H1 (cell line): ENCODE data around the gene PACS1. TPM values are rescaled to one million over a fixed set of nuclear protein-coding genes. Genes with fewer than 3 reads are reported as not detected.

ENCODE experiments used
- polyA plus RNA-seq, 7 experiments: library from polyadenylated mRNA; depleted of rRNA in 3 of 7; stranded (reverse) in 5 of 7; unstranded in 2 of 7; fragments of >200 nt in 5 of 7; fragments of 200-250 nt in 2 of 7; gene quantifications; 1 replicate in 5 of 7; 2 replicates in 1 of 7; 4 replicates in 1 of 7; pipeline versions ENCODE4 v1.2.1 to v1.2.3, GENCODE V29; 2011 to 2013; ENCODE audit warnings: missing spikeins in 2 of 7, mixed read lengths in 2 of 7
- total RNA-seq: library from RNA; stranded (reverse); fragmentation: NEBNext Ultra II Directional; extraction: Animal tissue kit (Norgen Biotek cat#: 25700); gene quantifications from 2 replicates; pipeline ENCODE4 v1.2.1, GENCODE V29; 2021

The PACS1 gene
- total and polyA plus RNA-seq, 2 of the 8 experiments (the other 6 are each of a cell fraction or from before 2014, with no cell fraction given): 11.5 to 36.0 TPM

Other genes with a start within 250 kb of the PACS1 start
- 1.1 and 2.2 TPM in 2 replicates for gene SNX32, start 236.3 kb upstream of the PACS1 start, total RNA-seq
- gene SNX32, start 236.3 kb upstream of the PACS1 start, polyA plus RNA-seq (2011; rRNA removed): 0.76 and 1.4 TPM in 2 replicates
- 1,252 and 1,270 TPM in 2 replicates for gene CFL1, start 212.1 kb upstream of the PACS1 start, total RNA-seq
- 1,365 and 1,809 TPM in 2 replicates for gene CFL1, start 212.1 kb upstream of the PACS1 start, polyA plus RNA-seq (2011; rRNA removed)
- 30.2 and 36.0 TPM in 2 replicates for gene MUS81, start 209.8 kb upstream of the PACS1 start, total RNA-seq
- gene MUS81, start 209.8 kb upstream of the PACS1 start, polyA plus RNA-seq (2011; rRNA removed): 31.5 and 44.1 TPM in 2 replicates
- 8.8 and 9.7 TPM in 2 replicates for gene EFEMP2, start 197.5 kb upstream of the PACS1 start, total RNA-seq
- 17.2 and 24.2 TPM in 2 replicates for gene EFEMP2, start 197.5 kb upstream of the PACS1 start, polyA plus RNA-seq (2011; rRNA removed)
- not detected in 2 replicates for gene CTSW, start 190.4 kb upstream of the PACS1 start, total RNA-seq
- gene CTSW, start 190.4 kb upstream of the PACS1 start, polyA plus RNA-seq (2011; rRNA removed): not detected in 2 replicates
- gene FIBP, start 181.8 kb upstream of the PACS1 start, total RNA-seq: 74.3 and 79.9 TPM in 2 replicates
- 173 and 184 TPM in 2 replicates for gene FIBP, start 181.8 kb upstream of the PACS1 start, polyA plus RNA-seq (2011; rRNA removed)
- gene CCDC85B, start 179.6 kb upstream of the PACS1 start, total RNA-seq: 30.8 and 33.3 TPM in 2 replicates
- gene CCDC85B, start 179.6 kb upstream of the PACS1 start, polyA plus RNA-seq (2011; rRNA removed): 19.8 and 40.6 TPM in 2 replicates
- gene FOSL1, start 169.9 kb upstream of the PACS1 start, total RNA-seq: 6.3 and 7.5 TPM in 2 replicates
- 7.2 and 11.6 TPM in 2 replicates for gene FOSL1, start 169.9 kb upstream of the PACS1 start, polyA plus RNA-seq (2011; rRNA removed)
- 24.0 and 24.1 TPM in 2 replicates for gene C11orf68, start 151.2 kb upstream of the PACS1 start, total RNA-seq
- gene C11orf68, start 151.2 kb upstream of the PACS1 start, polyA plus RNA-seq (2011; rRNA removed): 51.2 and 68.5 TPM in 2 replicates
- 98.7 and 108 TPM in 2 replicates for gene DRAP1, start 150.8 kb upstream of the PACS1 start, total RNA-seq
- 62.5 and 81.2 TPM in 2 replicates for gene DRAP1, start 150.8 kb upstream of the PACS1 start, polyA plus RNA-seq (2011; rRNA removed)
- 1.3 and 1.9 TPM in 2 replicates for gene TSGA10IP, start 124.8 kb upstream of the PACS1 start, total RNA-seq
- gene TSGA10IP, start 124.8 kb upstream of the PACS1 start, polyA plus RNA-seq (2011; rRNA removed): 6.0 and 8.2 TPM in 2 replicates
- gene SART1, start 108.5 kb upstream of the PACS1 start, total RNA-seq: 46.1 and 48.5 TPM in 2 replicates
- gene SART1, start 108.5 kb upstream of the PACS1 start, polyA plus RNA-seq (2011; rRNA removed): 9.7 and 22.4 TPM in 2 replicates
- gene EIF1AD, start 68.1 kb upstream of the PACS1 start, total RNA-seq: 35.8 and 39.9 TPM in 2 replicates
- 29.5 and 32.6 TPM in 2 replicates for gene EIF1AD, start 68.1 kb upstream of the PACS1 start, polyA plus RNA-seq (2011; rRNA removed)
- gene BANF1, start 67.8 kb upstream of the PACS1 start, total RNA-seq: 330 and 345 TPM in 2 replicates
- 467 and 516 TPM in 2 replicates for gene BANF1, start 67.8 kb upstream of the PACS1 start, polyA plus RNA-seq (2011; rRNA removed)
- 1.6 and 1.8 TPM in 2 replicates for gene CST6, start 58.3 kb upstream of the PACS1 start, total RNA-seq
- gene CST6, start 58.3 kb upstream of the PACS1 start, polyA plus RNA-seq (2011; rRNA removed): 7.6 and 8.6 TPM in 2 replicates
- not detected in 2 replicates for gene CATSPER1, start 43.8 kb upstream of the PACS1 start, total RNA-seq
- gene CATSPER1, start 43.8 kb upstream of the PACS1 start, polyA plus RNA-seq (2011; rRNA removed): not detected in 2 replicates
- 21.1 and 21.4 TPM in 2 replicates for gene GAL3ST3, start 21.1 kb upstream of the PACS1 start, total RNA-seq
- gene GAL3ST3, start 21.1 kb upstream of the PACS1 start, polyA plus RNA-seq (2011; rRNA removed): 21.1 and 35.0 TPM in 2 replicates
- 231 and 237 TPM in 2 replicates for gene SF3B2, start 17.9 kb upstream of the PACS1 start, total RNA-seq
- 182 and 270 TPM in 2 replicates for gene SF3B2, start 17.9 kb upstream of the PACS1 start, polyA plus RNA-seq (2011; rRNA removed)
- 41.8 and 42.5 TPM in 2 replicates for gene KLC2, start 187.4 kb downstream of the PACS1 start, total RNA-seq
- 17.3 and 28.6 TPM in 2 replicates for gene KLC2, start 187.4 kb downstream of the PACS1 start, polyA plus RNA-seq (2011; rRNA removed)
- gene RAB1B, start 198.4 kb downstream of the PACS1 start, total RNA-seq: 100 and 106 TPM in 2 replicates
- 217 and 306 TPM in 2 replicates for gene RAB1B, start 198.4 kb downstream of the PACS1 start, polyA plus RNA-seq (2011; rRNA removed)
- gene CNIH2, start 207.9 kb downstream of the PACS1 start, total RNA-seq: 15.8 and 17.0 TPM in 2 replicates
- 11.6 and 12.5 TPM in 2 replicates for gene CNIH2, start 207.9 kb downstream of the PACS1 start, polyA plus RNA-seq (2011; rRNA removed)
- 70.1 and 75.9 TPM in 2 replicates for gene YIF1A, start 218.9 kb downstream of the PACS1 start, total RNA-seq
- 178 and 248 TPM in 2 replicates for gene YIF1A, start 218.9 kb downstream of the PACS1 start, polyA plus RNA-seq (2011; rRNA removed)
- 2.4 and 3.2 TPM in 2 replicates for gene TMEM151A, start 221.6 kb downstream of the PACS1 start, total RNA-seq
- 3.2 and 4.5 TPM in 2 replicates for gene TMEM151A, start 221.6 kb downstream of the PACS1 start, polyA plus RNA-seq (2011; rRNA removed)
- gene CD248, start 246.8 kb downstream of the PACS1 start, total RNA-seq: 3.7 and 3.9 TPM in 2 replicates
- gene CD248, start 246.8 kb downstream of the PACS1 start, polyA plus RNA-seq (2011; rRNA removed): 2.7 and 4.6 TPM in 2 replicates